GM21381 (cell line): ENCODE measurements around the gene ELL3.
"Not testable (repeated sequence)": the region's sequence is repeated elsewhere in the genome, so short reads cannot be mapped to it uniquely, and the experiment has no call there.

ENCODE experiments used
- ATAC-seq: cut with Tn5 transposase; IDR thresholded peaks from one replicate; pipeline ENCODE4 v1.9.1; 2021; ENCODE audit warnings: mild to moderate bottlenecking, moderate library complexity; ENCODE audit not compliant: unreplicated experiment

The ELL3 gene, protein sequence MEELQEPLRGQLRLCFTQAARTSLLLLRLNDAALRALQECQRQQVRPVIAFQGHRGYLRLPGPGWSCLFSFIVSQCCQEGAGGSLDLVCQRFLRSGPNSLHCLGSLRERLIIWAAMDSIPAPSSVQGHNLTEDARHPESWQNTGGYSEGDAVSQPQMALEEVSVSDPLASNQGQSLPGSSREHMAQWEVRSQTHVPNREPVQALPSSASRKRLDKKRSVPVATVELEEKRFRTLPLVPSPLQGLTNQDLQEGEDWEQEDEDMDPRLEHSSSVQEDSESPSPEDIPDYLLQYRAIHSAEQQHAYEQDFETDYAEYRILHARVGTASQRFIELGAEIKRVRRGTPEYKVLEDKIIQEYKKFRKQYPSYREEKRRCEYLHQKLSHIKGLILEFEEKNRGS

DNA sequence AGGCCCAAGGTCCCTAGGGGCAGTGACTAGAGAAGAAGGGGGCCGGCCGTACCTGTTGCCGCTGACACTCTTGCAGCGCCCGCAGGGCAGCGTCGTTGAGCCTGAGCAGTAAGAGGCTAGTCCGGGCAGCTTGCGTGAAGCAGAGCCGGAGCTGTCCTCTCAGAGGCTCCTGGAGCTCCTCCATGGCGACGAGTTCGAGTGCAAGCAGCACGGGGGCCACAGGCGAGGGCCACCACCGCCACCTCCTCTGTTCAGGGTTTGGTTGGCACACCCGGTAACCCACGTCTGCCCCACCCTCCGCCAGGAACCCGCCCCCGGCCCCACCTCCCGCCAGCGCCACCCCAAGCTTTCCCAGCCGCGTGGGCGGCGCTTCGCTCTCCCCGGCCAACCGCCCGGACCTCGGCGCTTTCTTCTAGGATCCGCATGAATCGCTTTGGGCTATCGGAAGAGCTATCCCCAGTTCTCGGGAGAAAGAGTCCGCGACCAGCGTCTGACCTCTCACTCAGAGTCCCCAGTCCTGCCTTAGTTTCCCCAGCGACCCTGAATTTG is at the start of gene ELL3:
Gene ELL3, minus strand, starts transcription at position 249 of the 549 bp plus-strand sequence. Its CDS starts 65 bp downstream, at position 184.
- ATAC-seq = peak; percentile 39

DNA sequence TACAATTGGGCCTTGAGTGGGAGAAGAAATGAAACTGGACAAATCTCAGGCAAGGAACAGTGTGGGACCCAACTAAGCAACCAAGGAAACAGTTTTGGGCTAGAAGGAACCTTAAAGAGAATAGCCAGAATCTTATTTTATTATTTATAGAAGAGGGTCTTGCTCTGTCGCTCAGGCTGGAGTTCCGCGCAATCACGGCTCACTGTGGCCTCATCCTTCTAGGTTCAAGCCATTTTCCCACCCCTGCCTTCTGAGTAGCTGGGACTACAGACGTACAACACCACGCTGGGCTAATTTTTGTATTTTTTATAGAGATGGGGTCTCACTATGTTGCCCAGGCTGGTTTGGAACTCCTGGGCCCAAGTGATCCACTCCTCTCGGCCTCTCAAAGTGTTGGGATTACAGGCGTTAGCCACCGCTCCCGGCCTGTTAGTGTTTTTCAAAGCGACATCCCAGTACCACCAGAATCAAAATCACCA is 49.3 kb upstream of the ELL3 start:
- ATAC-seq = no peak

DNA sequence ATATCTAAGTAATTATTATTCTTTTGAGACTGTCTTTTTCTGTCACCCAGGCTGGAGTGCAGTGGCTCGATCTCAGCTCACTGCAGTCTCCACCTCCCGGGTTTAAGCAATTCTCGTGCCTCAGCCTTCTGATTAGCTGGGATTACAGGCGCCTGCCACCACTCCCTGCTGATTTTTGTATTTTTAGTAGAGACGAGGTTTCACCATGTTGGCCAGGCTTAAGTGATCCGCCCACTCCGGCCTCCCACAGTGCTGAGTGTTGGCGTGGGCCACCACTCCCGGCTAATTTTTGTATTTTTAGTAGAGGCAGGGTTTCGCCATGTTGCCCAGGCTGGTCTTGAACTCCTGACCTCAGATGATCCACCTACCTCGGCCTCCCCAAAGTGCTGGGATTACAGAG is 48.5 kb upstream of the ELL3 start:
- not testable (repeated sequence) for ATAC-seq

DNA sequence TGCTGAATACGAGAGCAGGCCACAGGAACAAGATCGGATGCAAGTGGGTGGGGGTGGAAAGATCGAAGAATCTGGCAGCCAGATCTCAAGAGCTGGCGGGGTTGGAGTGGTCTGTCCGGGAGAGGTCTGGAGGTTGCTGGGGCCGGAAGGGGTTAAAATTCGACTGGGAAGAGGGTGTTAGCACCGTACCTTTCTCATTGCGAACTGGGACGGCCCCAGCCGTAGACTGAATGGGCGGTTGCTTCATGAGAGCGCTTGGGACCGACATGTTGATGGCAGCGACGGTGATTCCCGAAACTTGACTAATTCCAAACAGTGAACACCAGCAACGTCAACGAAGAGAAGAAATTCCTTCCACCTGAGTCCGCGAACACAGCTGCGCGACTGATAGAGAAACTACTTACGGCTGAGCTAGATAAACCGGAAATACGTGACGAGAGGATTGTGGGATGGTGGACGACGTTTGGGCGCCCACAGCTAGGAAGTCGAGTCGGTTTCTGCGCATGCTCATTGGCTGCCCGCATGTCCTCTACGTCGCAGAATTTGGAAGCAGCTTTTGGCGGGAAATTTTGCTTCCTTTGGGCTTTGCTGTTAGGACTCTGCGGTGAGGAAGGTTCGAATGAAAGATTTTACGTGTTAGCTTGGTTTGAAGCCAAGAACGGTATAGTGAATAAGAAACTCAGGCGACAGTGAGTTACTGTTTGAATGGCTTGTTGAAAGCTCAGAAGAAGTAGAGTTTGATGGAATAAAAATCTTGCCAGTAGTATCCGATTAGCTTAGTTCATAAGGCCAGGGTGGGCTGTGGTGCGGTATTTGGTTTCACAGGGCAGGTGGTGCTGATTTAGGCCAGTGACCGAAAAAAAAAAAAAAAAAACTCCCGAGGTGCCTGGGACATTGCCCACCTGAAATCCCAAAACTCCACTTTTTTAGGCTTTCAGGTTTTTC is 47.8 kb upstream of the ELL3 start, which contains the start of gene MFAP1:
Gene MFAP1, minus strand, starts transcription at position 389 of the 945 bp plus-strand sequence. Its CDS starts 121 bp downstream, at position 268.
- peak; percentile 71 for ATAC-seq

DNA sequence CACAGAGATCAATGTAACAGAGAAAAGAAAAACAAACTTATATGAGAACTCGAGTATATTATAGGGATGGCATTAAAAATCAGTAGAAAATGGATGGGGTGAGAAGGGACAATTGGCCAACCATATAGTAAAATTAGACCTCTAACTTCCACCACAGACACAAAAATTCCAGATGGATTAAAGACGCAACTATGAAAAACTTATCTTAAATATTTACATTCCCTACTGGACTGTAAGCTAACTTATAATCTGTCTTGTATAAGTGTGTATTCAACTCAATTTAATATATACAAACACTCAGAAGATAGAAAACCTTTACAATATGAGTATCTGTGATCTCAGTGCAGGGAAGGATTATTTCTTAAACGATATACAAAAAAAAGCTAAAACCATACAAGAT is 44.7 kb upstream of the ELL3 start:
- no peak for ATAC-seq

DNA sequence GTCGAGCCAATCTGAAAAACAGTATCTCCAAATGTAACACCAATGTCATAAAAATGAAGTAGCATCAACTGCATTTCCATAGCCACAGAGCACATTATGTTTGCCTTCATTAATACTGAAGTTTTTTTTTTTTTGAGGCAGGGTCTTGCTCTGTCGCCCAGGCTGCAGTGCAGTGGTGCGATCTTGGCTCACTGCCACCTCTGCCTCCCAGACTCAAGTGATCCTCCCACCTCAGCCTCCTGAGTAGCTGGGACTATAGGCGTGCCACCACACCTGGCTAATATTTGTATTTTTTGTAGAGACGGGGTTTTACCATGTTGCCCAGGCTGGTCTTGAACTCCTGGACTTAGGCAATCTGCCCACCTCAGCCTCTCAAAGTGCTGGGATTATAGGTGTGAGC is 38.3 kb upstream of the ELL3 start:
- ATAC-seq = not testable (repeated sequence)

DNA sequence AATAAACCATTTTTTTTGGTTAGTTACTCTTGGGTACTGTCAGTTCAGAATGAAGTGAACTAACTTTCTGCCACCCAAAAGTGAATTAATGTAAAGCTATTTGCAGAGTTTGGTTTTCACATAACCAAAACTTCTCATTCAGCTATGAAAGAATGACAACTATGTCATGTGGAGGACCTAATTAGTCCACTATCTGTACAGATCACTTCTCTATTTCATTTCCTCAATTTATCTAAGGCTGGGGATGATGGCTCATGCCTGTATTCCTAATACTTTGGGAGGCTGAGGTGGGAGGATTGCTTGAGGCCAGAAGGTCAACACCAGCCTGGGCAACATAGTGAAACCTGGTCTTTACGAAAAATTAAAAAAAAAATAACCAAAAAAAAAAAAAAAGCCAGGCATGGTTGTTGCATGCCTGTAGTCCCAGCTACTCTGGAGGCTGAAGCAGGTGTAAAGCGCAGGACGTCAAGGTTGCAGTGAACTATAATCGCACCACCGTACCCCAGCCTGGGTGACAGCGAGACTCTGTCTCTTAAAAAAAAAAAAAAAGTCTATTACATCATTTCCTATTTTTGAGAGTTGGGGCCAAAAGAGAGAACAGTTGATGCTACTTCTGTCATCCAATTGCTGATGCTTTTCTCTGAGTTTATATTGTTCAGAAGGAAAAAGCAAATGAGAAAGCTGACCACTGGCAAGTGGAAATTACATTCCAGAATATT is 32.4 kb upstream of the ELL3 start:
- ATAC-seq = peak; percentile 58

DNA sequence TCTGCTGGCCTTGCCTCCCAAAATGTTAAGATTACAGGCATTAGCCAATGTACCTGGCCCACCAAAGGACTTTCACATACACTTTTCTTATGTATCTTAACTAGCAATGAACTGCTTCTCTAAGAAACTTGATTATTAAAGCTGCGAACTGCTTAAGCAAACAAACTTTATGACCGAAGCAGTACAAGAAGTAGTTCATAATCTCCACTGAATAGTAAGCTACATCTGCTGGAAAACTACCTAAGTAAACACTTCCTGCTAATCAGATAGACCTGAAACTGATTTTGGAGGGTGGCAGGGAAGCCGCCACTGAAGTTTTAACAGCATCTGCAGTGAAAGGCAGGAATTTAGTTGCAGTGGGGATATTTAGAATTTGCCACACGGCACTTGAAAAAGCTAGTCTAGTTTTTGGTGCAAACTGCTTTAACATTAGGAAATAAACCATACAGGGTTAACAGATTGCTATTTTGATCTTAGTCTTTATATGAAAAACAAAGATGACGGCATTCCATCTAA is 31.7 kb upstream of the ELL3 start:
- no peak for ATAC-seq

DNA sequence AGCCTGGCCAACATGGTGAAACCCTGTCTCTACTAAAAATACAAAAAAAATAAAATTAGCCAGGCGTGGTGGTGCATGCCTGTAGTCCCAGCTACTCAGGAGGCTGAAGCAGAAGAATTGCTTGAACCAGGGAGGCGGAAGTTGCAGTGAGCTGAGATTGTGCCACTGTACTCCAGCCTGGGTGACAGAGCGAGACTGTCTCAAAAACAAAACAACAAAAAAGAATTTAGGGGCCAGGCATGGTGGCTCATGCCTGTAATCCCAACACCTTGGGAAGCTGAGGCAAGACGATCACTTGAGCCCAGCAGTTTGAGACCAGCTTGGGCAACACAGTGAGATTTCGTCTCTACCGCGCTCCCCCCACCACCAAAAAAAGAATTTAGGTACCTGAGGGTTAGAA is 25.9 kb upstream of the ELL3 start:
- ATAC-seq = not testable (repeated sequence)

DNA sequence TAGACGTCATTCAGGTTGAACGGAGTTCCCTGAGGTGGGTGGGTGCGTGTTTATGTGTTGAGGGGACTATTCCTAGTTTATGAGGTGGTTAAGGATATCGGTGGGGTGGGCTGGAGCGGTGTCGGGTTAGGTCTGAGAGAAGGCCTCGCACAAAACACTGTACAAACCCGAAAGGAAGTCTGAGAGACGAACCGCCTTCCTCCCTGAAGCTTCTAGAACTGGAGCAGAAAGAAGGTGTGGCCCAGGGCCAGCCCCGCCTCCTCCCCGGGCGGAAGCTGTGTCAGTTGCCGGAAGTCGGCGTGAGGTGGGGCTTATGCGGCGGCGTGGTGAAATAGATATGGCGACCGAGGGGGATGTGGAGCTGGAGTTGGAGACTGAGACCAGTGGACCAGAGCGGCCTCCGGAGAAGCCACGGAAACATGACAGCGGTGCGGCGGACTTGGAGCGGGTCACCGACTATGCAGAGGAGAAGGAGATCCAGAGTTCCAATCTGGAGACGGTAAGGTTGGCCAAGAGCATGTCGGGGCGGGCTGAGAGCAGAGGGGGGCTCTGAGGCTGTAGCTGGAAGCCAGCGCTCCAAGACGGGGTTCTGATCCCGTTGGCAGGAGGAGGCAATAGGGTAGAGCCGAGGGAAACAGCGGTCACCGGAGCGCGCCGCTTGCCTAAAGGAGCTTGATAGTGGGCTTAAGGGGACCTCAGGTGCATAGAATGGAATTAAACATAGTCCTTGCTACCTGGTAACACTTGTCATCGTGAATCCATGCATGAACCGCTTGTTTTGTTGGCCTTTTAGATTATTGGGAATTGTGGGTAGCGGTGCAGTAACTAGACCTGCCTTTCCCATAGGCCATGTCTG is 23.7 kb upstream of the ELL3 start, which contains the start of gene HYPK:
Gene HYPK, plus strand, starts transcription at position 314 of the 856 bp plus-strand sequence. Its CDS starts 24 bp downstream, at position 338.
- peak; percentile 83 for ATAC-seq

DNA sequence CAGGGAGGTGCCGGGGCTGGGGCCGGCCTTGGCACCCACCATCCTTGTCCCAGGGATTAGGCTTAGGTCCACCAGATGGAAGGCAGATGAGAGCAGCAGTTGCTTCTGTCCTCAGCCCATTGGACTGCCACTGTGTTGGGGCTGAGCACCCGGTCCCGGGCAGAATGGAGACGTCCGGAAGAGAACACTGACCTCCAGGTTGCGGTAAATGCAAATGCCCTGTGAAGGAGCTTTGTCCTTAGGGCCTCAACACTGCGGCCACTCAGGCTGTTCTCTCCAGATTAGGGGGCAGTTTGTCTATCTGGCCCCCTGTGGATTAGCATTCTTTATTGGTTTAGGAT is 23.1 kb upstream of the ELL3 start, which contains the start of gene SERINC4:
Gene SERINC4, minus strand, starts transcription at position 276 of the 341 bp plus-strand sequence. Its CDS starts 234 bp downstream, at position 42.
- no peak for ATAC-seq

DNA sequence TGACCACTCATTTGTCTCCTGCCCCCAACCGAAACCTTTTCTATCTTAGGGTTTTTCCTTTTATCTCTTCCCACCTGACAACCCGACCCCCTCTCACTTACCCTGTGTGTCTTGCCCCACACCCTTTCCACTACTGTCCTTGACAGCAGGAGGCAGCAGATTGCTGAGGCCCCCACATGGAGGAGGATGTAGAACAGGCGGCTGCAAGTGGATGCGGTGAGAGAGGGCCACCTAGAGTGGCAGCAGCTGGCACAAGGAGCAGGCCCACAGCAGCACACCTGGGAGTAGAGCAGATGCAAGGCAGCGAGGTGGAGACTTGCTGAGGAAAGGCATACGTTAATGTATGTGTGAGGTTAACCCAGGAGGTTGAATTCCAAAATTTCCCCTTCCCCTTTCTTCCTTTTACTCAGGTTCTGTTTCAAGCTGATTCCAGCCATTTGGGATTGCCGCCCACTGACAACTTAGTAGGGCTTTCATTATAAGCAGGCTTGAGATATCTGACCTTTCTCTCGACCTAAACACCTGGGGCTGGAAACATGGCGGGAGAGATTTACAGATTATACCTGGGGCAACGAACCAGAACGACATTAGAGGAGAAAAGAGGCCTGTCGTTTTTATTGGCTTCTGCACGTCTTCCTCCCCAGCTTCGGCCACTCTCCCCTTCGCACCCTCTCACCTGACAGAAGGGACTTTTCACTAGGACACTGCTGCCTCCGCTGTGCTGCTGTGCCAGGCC is 22.6 kb upstream of the ELL3 start:
- ATAC-seq = no peak

DNA sequence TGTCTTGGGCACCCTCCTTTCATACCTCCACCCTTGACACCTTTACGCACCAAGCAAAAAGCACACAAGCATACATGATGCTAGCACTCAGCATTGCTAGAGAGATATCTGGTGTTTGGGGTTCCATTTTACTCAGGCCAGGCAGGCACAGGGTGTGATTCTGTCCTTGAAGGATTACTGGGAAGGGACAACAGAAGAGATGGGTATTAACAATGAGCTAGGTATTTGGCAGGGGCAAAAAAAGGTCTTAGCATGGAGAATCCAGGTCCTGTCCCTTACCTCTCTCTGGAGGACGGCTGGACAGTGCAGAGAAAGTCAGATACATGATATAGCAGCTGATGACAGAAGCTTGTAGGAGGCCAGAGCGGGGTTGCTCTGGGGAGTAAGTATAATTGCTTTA is 19.8 kb upstream of the ELL3 start:
- no peak for ATAC-seq

DNA sequence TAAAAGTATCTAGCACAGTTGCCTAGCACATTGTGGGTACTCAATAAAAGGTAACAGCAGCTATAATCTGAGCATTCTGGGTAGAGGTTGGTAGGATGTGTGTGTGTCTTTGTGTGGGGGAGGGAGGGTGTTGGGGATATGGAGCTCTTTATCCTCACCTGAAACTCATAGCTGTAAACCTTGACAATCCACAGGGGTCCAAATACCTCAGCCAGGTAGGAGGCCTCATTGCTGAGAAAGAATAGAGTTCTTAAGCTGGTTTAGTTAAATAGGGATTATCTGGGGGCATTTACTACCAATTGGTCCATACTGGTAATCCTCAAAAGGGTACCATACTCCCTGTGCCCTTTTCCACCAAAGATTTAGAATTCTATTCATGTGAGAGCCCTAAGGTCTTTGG is 19.2 kb upstream of the ELL3 start:
- no peak for ATAC-seq

DNA sequence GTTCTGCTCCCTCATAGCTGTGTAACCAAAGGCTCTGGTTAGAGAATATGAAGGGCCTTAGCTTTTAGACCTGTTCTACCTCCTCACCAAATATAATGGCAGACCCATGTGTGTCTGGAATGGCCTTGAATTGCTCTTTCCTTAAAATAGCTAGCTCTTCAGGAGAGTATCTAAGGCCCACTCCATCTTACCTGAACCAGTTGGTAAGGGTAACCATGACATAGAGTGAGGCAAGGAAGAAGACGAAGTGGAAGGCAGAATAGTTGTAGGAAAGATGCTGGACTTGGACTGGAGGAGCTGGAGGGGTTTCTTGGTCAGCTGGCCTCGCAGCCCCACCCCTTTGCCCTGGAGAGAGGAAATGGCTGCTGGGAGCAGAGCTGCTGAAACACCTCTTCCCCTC is 18.4 kb upstream of the ELL3 start:
- ATAC-seq = no peak

DNA sequence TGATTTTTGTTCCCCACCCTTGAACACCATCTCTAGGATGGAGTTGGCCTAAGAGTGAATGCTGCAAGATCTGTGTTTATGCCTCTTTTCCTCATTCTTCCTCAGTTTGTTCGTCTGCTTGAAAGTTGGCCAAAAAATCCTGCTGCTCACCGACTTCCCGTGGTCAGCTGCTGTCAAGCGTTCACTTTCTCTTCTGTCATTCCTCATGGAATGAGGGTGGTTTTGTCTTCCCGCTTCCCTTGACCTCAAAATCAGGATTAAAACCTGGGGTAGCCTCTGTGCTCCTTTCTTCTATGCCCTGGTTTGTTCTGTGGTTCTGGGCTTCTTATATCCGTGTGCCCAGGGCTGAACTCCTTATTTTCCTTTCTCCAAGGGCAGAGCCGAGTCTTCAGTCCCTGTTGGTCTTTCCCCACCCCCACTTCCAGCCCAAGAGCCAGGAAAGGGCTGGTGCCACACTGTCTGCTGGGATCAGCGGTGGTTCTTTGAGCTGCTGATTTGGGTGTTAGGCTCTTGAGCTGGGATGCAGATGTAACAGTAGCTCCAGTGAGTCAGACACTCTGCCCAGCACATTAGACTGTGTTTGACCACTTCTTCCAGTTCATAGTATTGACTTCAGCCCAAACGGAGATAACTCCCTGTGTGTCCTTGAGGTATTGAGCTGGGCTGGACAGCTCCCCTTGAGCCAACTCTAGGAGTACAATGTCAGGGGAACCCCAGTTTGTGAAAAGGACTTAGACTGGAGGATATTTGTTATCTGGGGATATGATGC is 17.7 kb upstream of the ELL3 start:
- no peak for ATAC-seq

DNA sequence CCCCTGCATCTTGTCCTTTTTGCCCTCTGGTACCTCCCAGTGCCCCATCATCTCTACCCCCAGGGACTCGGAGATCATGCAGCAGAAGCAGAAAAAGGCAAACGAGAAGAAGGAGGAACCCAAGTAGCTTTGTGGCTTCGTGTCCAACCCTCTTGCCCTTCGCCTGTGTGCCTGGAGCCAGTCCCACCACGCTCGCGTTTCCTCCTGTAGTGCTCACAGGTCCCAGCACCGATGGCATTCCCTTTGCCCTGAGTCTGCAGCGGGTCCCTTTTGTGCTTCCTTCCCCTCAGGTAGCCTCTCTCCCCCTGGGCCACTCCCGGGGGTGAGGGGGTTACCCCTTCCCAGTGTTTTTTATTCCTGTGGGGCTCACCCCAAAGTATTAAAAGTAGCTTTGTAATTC is 16.9 kb upstream of the ELL3 start:
- ATAC-seq = no peak
